K562 (cell line): ENCODE measurements around the gene SLC39A11. TPM values are rescaled to one million over a fixed set of nuclear protein-coding genes. Genes with fewer than 3 reads are reported as not detected.

Experiments used
- ATAC-seq: fragments of 200-7000 bp; cut with Tn5 transposase; 3 replicates; pipeline ENCODE4 v1.9.1; 2020; ENCODE audit warnings: moderate library complexity
- BruUV-seq: library from RNA; stranded (reverse); fragments of 400-500 nt; replicated peaks from 2 replicates; lab custom pipeline; 2021; lab: Mats Ljungman, UMichigan
- CTCF ChIA-PET: fragments of 300-600 bp; formaldehyde crosslinking; extraction: SDS; loops from one replicate; lab custom pipeline; 2021; ENCODE audit warnings: low intra/inter-chr PET ratio; lab: Yijun Ruan, JAX
- POLR2A ChIA-PET: fragments of 300-600, 350-650 bp; sonication (Branson Sonifier 250); formaldehyde crosslinking; extraction: SDS; loops from one replicate; lab custom pipeline; 2021; ENCODE audit warnings: antibody characterized with exemption, inconsistent platforms; lab: Yijun Ruan, JAX
- DNase-seq, 4 experiments: peaks; one replicate each; pipeline versions ENCODE4 v3.0.0 to v3.0.0-alpha.2; 2011 to 2018; ENCODE audit warnings: low spot score in 3 of 4, mixed read lengths in 3 of 4; ENCODE audit errors: extremely low read depth in 1 of 4
- FAIRE-seq: peaks from 2 replicates; lab custom pipeline; 2011; peaks lifted over from hg19 to GRCh38; lab: Jason Lieb, UNC
- H2AFZ ChIP-seq: 2 replicates; pipeline ENCODE4 v1.6.0; 2011; ENCODE audit warnings: low read depth, low read length, control low read depth, inconsistent platforms
- H3K27ac ChIP-seq: fragments of 200-600 bp; 3 replicates; pipeline ENCODE4 v1.8.0; 2011; ENCODE audit warnings: low read depth, mild to moderate bottlenecking, control low read depth, inconsistent platforms, low read length, moderate library complexity, mixed read lengths; ENCODE audit errors: extremely low read depth
- H3K27me3 ChIP-seq, 2 experiments: fragments of 300-600 bp in 1 of 2; 2 replicates in 1 of 2; 3 replicates in 1 of 2; pipeline versions ENCODE4 v1.6.0 to v1.8.0; 2011; ENCODE audit warnings: inconsistent platforms in 2 of 2, low read length in 2 of 2, mild to moderate bottlenecking in 1 of 2, mixed read lengths in 1 of 2, moderate library complexity in 1 of 2; ENCODE audit not compliant: control insufficient read depth in 2 of 2, insufficient read depth in 2 of 2
- H3K36me3 ChIP-seq: fragments of 300-600 bp; 3 replicates; pipeline ENCODE4 v1.8.0; 2011; ENCODE audit warnings: mild to moderate bottlenecking, low read length, inconsistent platforms; ENCODE audit not compliant: control insufficient read depth, insufficient read depth
- H3K4me1 ChIP-seq, 2 experiments: fragments of 200-600 bp in 1 of 2; replicated peaks in 1 of 2; 2 replicates in 1 of 2; 3 replicates in 1 of 2; pipeline versions ENCODE4 v1.5.1 to v1.8.0; 2011; ENCODE audit warnings: inconsistent platforms in 2 of 2, low read length in 2 of 2, mild to moderate bottlenecking in 1 of 2, mixed read lengths in 1 of 2, moderate library complexity in 1 of 2; ENCODE audit not compliant: control insufficient read depth in 2 of 2, insufficient read depth in 2 of 2
- H3K4me2 ChIP-seq: 2 replicates; pipeline ENCODE4 v1.6.1; 2011; ENCODE audit warnings: low read length, control low read depth, inconsistent platforms, mixed read lengths; ENCODE audit not compliant: insufficient read depth
- H3K4me3 ChIP-seq: fragments of 200-600 bp; sonication (generic), shearing (Covaris generic); 2 replicates; pipeline ENCODE4 v1.5.1; 2016; ENCODE audit warnings: control low read depth, inconsistent platforms
- H3K79me2 ChIP-seq: fragments of 200-600 bp; 3 replicates; pipeline ENCODE4 v1.8.0; 2011; ENCODE audit warnings: low read length, inconsistent platforms; ENCODE audit not compliant: control insufficient read depth, insufficient read depth
- H3K9ac ChIP-seq, 2 experiments: 2 replicates each; pipeline versions ENCODE4 v1.6.0 to v1.6.1; 2011; ENCODE audit warnings: low read depth in 2 of 2, low read length in 2 of 2, control low read depth in 1 of 2, inconsistent platforms in 1 of 2, mild to moderate bottlenecking in 1 of 2, mixed read lengths in 1 of 2; ENCODE audit not compliant: insufficient read depth in 1 of 2
- H3K9me1 ChIP-seq: one replicate; pipeline ENCODE4 v1.6.0; 2011; ENCODE audit warnings: inconsistent platforms, mild to moderate bottlenecking, low read length, moderate library complexity; ENCODE audit not compliant: control insufficient read depth, insufficient read depth
- H3K9me3 ChIP-seq: replicated peaks from 2 replicates; pipeline ENCODE4 v1.5.1; 2011; ENCODE audit warnings: low read depth, low read length, inconsistent platforms; ENCODE audit not compliant: control insufficient read depth, insufficient read depth
- H4K20me1 ChIP-seq: replicated peaks from 2 replicates; pipeline ENCODE4 v1.6.1; 2011; ENCODE audit warnings: low read length, inconsistent platforms, mixed read lengths; ENCODE audit not compliant: control insufficient read depth, insufficient read depth
- ATF4 ChIP-seq: fragments of 450-650 bp; formaldehyde crosslinking; IDR thresholded peaks from 2 replicates; pipeline ENCODE4 v1.4.0; 2022; ENCODE audit warnings: mild to moderate bottlenecking, moderate library complexity
- EP300 ChIP-seq: IDR thresholded peaks from 2 replicates; pipeline ENCODE4 v1.6.1; 2012; ENCODE audit warnings: low read length, improper control_type of control experiment
- ETV5 ChIP-seq: sonication (generic); formaldehyde crosslinking; IDR thresholded peaks from 2 replicates; pipeline ENCODE4 v1.4.0; 2020; ENCODE audit warnings: low read depth, mild to moderate bottlenecking, missing genetic modification reagents
- FOXJ2 ChIP-seq: fragments of 200-800 bp; sonication (Bioruptor generic); IDR thresholded peaks from 2 replicates; pipeline ENCODE4 v1.6.1; 2016; ENCODE audit warnings: missing genetic modification characterization, missing compliant biosample characterization
- HDAC1 ChIP-seq, 2 experiments: fragments of 450-650 bp; IDR thresholded peaks; 2 replicates each; pipeline ENCODE4 v1.6.1; 2016 to 2017; ENCODE audit warnings: inconsistent platforms in 1 of 2, mild to moderate bottlenecking in 1 of 2, moderate library complexity in 1 of 2
- HMGN3 ChIP-seq: IDR thresholded peaks from 2 replicates; pipeline ENCODE4 v1.6.1; 2011; ENCODE audit warnings: borderline replicate concordance, low read depth, mild to moderate bottlenecking, mixed read lengths, low read length; ENCODE audit not compliant: insufficient read length; ENCODE audit errors: extremely low read depth
- KDM2B ChIP-seq: fragments of 250-450 bp; sonication (Bioruptor Pico); IDR thresholded peaks from 2 replicates; pipeline ENCODE4 v1.8.0; 2021; ENCODE audit warnings: mild to moderate bottlenecking, moderate library complexity
- PPARD ChIP-seq: fragments of 250-450 bp; sonication (Bioruptor Pico); IDR thresholded peaks from 2 replicates; pipeline ENCODE4 v1.8.0; 2022; ENCODE audit warnings: inconsistent platforms, mild to moderate bottlenecking, moderate library complexity
- SETDB1 ChIP-seq: IDR thresholded peaks from one replicate; pipeline ENCODE4 v1.6.1; 2012; ENCODE audit warnings: low read length, control low read depth, inconsistent platforms
- ZBTB49 ChIP-seq: sonication (generic); formaldehyde crosslinking; IDR thresholded peaks from 2 replicates; pipeline ENCODE4 v1.8.0; 2022; ENCODE audit warnings: missing genetic modification reagents, mild to moderate bottlenecking, borderline replicate concordance
- ZNF431 ChIP-seq: sonication (generic); formaldehyde crosslinking; IDR thresholded peaks from 2 replicates; pipeline ENCODE4 v1.8.0; 2022; ENCODE audit warnings: mild to moderate bottlenecking, missing genetic modification reagents
- ZNF444 ChIP-seq: fragments of 250-450 bp; sonication (Bioruptor Pico); IDR thresholded peaks from 2 replicates; pipeline ENCODE4 v1.4.0; 2020; ENCODE audit warnings: mild to moderate bottlenecking, moderate library complexity
- WGBS: fragments of 100-300 bp; shearing (Covaris generic); methylation state at CpG from one replicate; pipeline ENCODE4 v1.1.6; 2016; ENCODE audit warnings: low coverage, mixed read lengths; ENCODE audit not compliant: insufficient coverage; ENCODE audit errors: missing lambda C conversion rate; 5-methylcytosine and 5-hydroxymethylcytosine counted together
- in situ Hi-C: fragments of 300-500 bp; cut with MboI; formaldehyde crosslinking; loops from 4 replicates; pipeline ENCODE4 v1.15.0; 2018; ENCODE audit warnings: inconsistent platforms, mixed read lengths
- intact Hi-C: fragments of 100-400 bp; cut with micrococcal nuclease; formaldehyde crosslinking; loops from 2 replicates; pipeline ENCODE4 v1.14.2; 2022
- polyA plus RNA-seq, 8 experiments: library from polyadenylated mRNA; depleted of rRNA in 4 of 8; stranded (reverse) in 5 of 8; unstranded in 3 of 8; fragments of >200 nt; fragmentation: Nextera tagmentation in 2 of 8; fragmentation: Illumina TruSeq in 1 of 8; extraction: Ambion mirVana in 2 of 8; extraction: Trizol in 1 of 8; gene quantifications; 2 replicates each; pipeline versions ENCODE4 v1.2.1 to v1.2.3, GENCODE V29; 2011 to 2014; ENCODE audit warnings: inconsistent platforms in 1 of 8, missing spikeins in 1 of 8
- total RNA-seq, 7 experiments: library from RNA; depleted of rRNA in 6 of 7; stranded (reverse); fragments of >200 nt in 6 of 7; fragmentation: Illumina TruSeq in 2 of 7; extraction: Trizol in 2 of 7; gene quantifications; 2 replicates each; pipeline versions ENCODE4 v1.2.1 to v1.2.3, GENCODE V29; 2011 to 2021; ENCODE audit warnings: low replicate concordance in 1 of 7

Gene SLC39A11
- total and polyA plus RNA-seq, 9 of the 15 experiments (the other 6 are each of a cell fraction or from before 2014, with no cell fraction given), result 10.5 to 26.4 (median 13.4) TPM

DNA sequence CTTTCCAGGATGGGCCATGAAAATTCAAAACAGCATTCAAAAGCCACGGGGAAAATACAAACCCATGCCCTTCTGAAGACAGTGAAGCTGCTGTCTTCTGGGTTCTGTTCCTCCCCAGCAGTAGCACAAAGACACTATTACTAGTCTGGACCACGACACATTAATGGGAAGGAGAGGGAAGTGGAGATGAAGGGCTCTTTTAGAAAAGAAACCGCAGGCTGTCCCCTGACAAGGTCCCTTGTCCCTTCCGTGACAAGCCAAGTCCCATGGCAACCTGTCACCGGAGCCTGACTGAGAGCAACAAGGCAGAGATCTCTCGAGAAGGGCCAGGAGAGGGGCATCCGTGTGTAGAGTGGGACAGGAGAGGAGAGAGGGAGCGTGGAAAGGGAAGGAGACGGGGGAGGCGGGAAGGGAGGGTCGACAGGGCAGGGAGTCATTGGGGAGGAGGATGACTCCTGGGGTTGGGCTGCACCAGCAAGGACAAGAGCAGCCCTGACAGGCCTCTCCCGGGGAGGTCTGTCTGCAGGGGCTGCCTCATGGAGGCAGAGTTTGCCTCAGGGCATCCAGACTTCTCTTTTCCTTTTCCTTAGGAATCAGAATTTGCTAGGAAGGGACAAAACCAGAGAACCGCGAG is 436.2 kb downstream of the SLC39A11 start:
- peaks cover 0 to 5% of the 10 kb centered on the region in 2 experiments; a peak in 2 of 5 replicates for H3K4me1 ChIP-seq
- H3K9me1 ChIP-seq, result no peaks in the 10 kb centered on the region
- FAIRE-seq, result no peak
- H3K27me3 ChIP-seq, result peaks cover 0 to 4% of the 10 kb centered on the region in 2 experiments; a peak in 2 of 5 replicates
- TF ChIP-seq EP300 (no peak), PPARD (CRISPR knock-in tag) (no peak), ZNF431 (CRISPR knock-in tag) (no peak), ETV5 (no peak), KDM2B (CRISPR knock-in tag) (no peak), ZNF444 (CRISPR knock-in tag) (no peak), HMGN3 (no peak), SETDB1 (no peak), FOXJ2 (no peak), ATF4 (CRISPR knock-in tag) (no peak), ZBTB49 (CRISPR knock-in tag) (no peak), HDAC1 (IDR thresholded peaks at IDR 0.05) (no peak)
- TF ChIP-seq, all 486 proteins: peak for 0
- H3K27ac ChIP-seq, result no peak overlapping the region
- DNase-seq, result no peak
- in situ Hi-C loops (no loop called here), intact Hi-C loops (no loop called here)
- H3K79me2 ChIP-seq, result no peaks in the 10 kb centered on the region
- no peaks in the 10 kb centered on the region for H3K36me3 ChIP-seq
- WGBS, result 6% methylated on average over 10 of the region's 14 CpGs
- H3K4me3 ChIP-seq, result no peak overlapping the region
- ChIA-PET CTCF (no interaction called here), POLR2A (interaction anchor here (0.6 to 1.0 kb wide), 2 partner anchors 13 to 757 kb away, joined by 3 read pairs; no protein-coding TSS in a partner anchor)
- no TSS peak for BruUV-seq
- H3K9me3 ChIP-seq, result no peaks in the 10 kb centered on the region
- H4K20me1 ChIP-seq, result no peaks in the 10 kb centered on the region; the same call in 1 of the 2 replicates
- H3K4me2 ChIP-seq, result no peak overlapping the region
- no peak overlapping the region for H3K9ac ChIP-seq
- no peak for ATAC-seq
- H2AFZ ChIP-seq, result no peak overlapping the region
